Spleen (tissue), 7 donors: Measurements from ENCODE around the gene RENBP.
A peak's percentile ranks its signal among the peaks of the same experiment; 100 is the strongest.

Experiments
- POLR2A ChIP-seq, 3 donors: fragments of 450-650 bp; IDR thresholded peaks; one replicate each; pipeline ENCODE4 v1.5.1; 2017; ENCODE audit warnings: antibody characterized with exemption in 3 of 3, mild to moderate bottlenecking in 1 of 3
- POLR2AphosphoS5 ChIP-seq, 3 donors: sonication (generic); formaldehyde crosslinking; IDR thresholded peaks; one replicate each; pipeline ENCODE4 v1.5.1; 2017; ENCODE audit warnings: antibody characterized with exemption in 3 of 3
- TF ChIP-seq, protein P1 (sequence below), 11 experiments: fragments of 200-600 bp in 7 of 11; fragments of 450-650 bp in 4 of 11; sonication (generic) in 4 of 11; IDR thresholded peaks in 8 of 11; conservative IDR thresholded peaks in 3 of 11; 1 replicate in 7 of 11; 2 replicates in 4 of 11; pipeline versions ENCODE4 v1.4.0 to v1.8.0; 2016 to 2021; ENCODE audit warnings: antibody characterized with exemption in 11 of 11, inconsistent platforms in 4 of 11, mild to moderate bottlenecking in 1 of 11
- donor health status: DM: no; HTN: no; CAD: no; lungs with moderate emphysema.
- donor health status: DM: no; HTN: no; CAD: no.
- donor health status: DM: no; HTN: no; CAD: no.

DNA sequence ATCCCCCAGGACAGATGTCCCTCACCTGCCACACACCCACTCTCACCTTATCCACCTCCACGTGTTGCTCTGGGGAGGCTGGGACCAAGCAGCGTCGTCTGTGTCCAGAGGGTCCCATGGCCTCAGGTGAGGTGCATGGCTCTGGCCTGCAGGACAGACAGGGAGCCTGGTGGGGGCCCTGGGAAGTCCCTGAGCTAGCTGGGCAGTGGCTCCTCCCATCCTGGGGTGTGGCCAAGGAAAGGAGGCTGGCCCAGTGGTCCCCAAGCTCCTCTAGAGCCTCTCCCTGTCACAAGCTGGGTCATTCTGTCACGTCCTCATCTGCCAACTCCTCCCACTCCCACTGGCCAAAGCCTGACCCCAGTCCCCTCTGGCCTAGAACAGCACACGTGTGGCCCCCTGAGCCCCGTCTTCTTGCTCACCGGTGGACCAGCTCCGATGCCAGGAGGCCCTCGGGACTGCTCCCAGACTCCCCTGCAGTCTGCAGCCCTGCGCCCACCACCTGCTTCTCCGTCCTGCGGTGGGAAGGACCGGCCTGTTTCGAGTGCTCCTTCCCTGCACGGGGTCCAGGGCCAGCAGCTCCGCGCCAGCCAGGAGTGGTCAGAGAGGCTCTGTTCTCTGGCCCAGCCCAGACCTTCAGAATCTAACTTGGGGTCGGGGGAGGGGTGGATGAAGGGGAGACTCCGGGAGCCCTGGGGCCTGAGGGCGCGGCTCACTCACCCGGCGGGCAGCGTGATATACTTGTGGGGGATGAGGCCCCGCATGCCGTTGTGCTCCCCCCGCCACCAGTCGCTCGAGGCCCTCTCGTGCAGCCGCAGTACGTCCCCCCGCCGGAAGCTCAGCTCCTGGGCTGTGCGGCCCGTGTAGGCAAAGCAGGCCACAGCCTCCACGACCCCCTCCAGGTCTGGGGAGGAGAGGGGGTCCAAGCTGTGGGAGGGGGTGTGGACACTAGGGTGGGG lies 35.1 kb downstream of the RENBP start:
- TF ChIP-seq, protein P1, sequence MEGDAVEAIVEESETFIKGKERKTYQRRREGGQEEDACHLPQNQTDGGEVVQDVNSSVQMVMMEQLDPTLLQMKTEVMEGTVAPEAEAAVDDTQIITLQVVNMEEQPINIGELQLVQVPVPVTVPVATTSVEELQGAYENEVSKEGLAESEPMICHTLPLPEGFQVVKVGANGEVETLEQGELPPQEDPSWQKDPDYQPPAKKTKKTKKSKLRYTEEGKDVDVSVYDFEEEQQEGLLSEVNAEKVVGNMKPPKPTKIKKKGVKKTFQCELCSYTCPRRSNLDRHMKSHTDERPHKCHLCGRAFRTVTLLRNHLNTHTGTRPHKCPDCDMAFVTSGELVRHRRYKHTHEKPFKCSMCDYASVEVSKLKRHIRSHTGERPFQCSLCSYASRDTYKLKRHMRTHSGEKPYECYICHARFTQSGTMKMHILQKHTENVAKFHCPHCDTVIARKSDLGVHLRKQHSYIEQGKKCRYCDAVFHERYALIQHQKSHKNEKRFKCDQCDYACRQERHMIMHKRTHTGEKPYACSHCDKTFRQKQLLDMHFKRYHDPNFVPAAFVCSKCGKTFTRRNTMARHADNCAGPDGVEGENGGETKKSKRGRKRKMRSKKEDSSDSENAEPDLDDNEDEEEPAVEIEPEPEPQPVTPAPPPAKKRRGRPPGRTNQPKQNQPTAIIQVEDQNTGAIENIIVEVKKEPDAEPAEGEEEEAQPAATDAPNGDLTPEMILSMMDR (IDR thresholded peaks at IDR 0.05 in 8 of 11, conservative IDR thresholded peaks at IDR 0.05 in 3 of 11) = no peak
- peak in 1 of 3 donors; percentile 26 for TF ChIP-seq POLR2AphosphoS5 (IDR thresholded peaks at IDR 0.05)
- no peak for TF ChIP-seq POLR2A (IDR thresholded peaks at IDR 0.05)
